Nephron (organoid): ENCODE measurements around the gene CREB5.

Experiments used
- H3K27ac Mint-ChIP-seq, 3 experiments: 2 replicates each; pipeline ENCODE4 v1.8.0; 2020; ENCODE audit warnings: mixed read lengths in 3 of 3, mild to moderate bottlenecking in 2 of 3, moderate library complexity in 1 of 3
- H3K27me3 Mint-ChIP-seq: 2 replicates; pipeline ENCODE4 v1.8.0; 2021; ENCODE audit warnings: low read depth, mild to moderate bottlenecking, moderate library complexity, mixed read lengths
- H3K36me3 Mint-ChIP-seq: 2 replicates; pipeline ENCODE4 v1.8.0; 2020; ENCODE audit warnings: low read depth, mixed read lengths
- H3K4me1 Mint-ChIP-seq: 2 replicates; pipeline ENCODE4 v1.8.0; 2020; ENCODE audit warnings: mixed read lengths
- H3K4me3 Mint-ChIP-seq, 3 experiments: 2 replicates each; pipeline ENCODE4 v1.8.0; 2020; ENCODE audit warnings: mild to moderate bottlenecking in 3 of 3, mixed read lengths in 3 of 3, moderate library complexity in 2 of 3
- H3K9me3 Mint-ChIP-seq: 2 replicates; pipeline ENCODE4 v1.8.0; 2020; ENCODE audit warnings: mixed read lengths
- CTCF ChIP-seq, 3 experiments: fragments of 200-600 bp; sonication (generic); IDR thresholded peaks; one replicate each; pipeline ENCODE4 v1.5.0; 2021; ENCODE audit warnings: antibody characterized with exemption in 3 of 3; ENCODE audit not compliant: unreplicated experiment in 3 of 3

The CREB5 gene

DNA sequence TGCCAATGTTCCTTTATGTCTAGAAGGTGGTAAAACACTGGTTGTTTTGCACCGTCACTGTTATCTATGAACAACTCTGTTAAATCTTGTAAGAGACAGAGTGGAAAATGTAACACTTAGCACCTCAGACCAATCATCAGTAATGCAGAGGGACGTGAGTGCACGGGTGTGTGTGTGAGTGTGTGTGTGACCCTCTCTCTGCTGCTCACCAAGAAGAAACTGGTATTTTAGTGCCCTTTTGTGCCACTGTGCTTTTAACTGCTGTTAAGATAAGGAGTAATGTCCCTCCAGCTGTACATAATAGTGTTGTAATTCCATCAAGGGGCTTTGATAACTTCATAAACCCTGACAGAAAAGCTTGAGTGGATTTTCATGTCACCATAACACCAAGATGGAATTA, 130.1 kb downstream of the CREB5 start:
- Mint-ChIP-seq H3K27me3 (peaks cover 4% of the 10 kb centered on the region), H3K4me1 (peaks cover 26% of the 10 kb centered on the region), H3K4me3 (no peak overlapping the region), H3K36me3 (peaks cover 3% of the 10 kb centered on the region), H3K9me3 (peaks cover 14% of the 10 kb centered on the region), H3K27ac (peak overlapping the region in 1 of 3 experiments; percentile 3)
- TF ChIP-seq CTCF (IDR thresholded peaks at IDR 0.05; ENCODE audit: unreplicated experiment in 3 of 3), result no peak

DNA sequence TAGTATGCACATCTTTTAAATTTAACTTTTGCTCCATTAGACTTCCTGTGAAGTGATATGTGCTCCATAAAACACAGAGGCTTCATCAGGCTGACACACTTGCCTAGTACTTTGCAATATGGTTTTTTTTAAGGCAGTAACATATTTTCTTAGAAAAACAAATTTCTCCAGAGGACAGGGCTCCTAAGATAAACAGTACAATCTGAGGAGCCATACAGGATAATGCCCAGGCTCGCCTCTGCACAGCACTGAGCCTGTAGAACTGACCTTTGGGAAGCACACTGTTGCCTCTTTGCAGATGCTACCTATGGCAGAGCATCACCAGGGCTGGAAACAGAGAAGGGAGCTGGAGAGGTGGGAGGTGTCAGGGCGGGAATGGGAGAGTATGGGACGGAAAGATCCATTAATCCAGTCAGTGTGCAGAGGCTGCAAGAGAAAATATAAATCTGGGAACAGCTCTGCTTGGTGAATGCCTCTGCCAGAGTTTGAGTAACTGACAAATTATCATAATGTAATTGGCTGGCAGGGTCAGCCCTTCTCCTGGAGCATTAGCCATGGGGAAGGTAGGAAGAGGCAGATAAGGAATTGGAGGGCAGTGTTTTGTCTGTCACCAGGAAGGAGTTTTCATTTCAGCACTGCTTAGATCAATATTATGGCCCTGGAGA, 132.3 kb downstream of the CREB5 start:
- Mint-ChIP-seq H3K36me3 (peaks cover 7% of the 10 kb centered on the region), H3K4me1 (peaks cover 30% of the 10 kb centered on the region), H3K27me3 (peaks cover 4% of the 10 kb centered on the region), H3K9me3 (peaks cover 22% of the 10 kb centered on the region), H3K4me3 (no peak overlapping the region), H3K27ac (peak overlapping the region; percentile 10 to 84 (median 13))
- no peak for TF ChIP-seq CTCF (IDR thresholded peaks at IDR 0.05; ENCODE audit: unreplicated experiment in 3 of 3)

DNA sequence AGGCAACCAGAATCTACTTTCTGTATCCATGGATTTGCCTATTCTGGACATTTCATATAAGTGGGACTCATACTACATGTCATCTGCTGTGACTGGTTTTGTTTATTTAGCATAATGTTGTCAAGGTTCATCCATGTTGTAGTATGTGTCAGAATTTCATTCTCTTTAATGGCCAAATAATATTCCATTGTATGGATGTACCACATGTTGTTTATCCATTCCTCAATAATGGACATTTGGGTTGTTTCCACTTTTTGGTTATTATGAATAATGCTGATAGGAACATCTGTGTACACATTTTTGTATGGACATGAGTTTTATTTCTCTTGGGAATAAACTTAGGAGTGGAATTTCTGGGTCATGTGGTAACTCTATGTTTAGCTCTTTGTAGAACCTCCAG, 133.7 kb downstream of the CREB5 start:
- Mint-ChIP-seq H3K27me3 (peaks cover 4% of the 10 kb centered on the region), H3K9me3 (peaks cover 22% of the 10 kb centered on the region), H3K27ac (no peak overlapping the region), H3K4me3 (no peak overlapping the region), H3K36me3 (peaks cover 7% of the 10 kb centered on the region), H3K4me1 (peaks cover 43% of the 10 kb centered on the region)
- TF ChIP-seq CTCF (IDR thresholded peaks at IDR 0.05; ENCODE audit: unreplicated experiment in 3 of 3), result no peak

DNA sequence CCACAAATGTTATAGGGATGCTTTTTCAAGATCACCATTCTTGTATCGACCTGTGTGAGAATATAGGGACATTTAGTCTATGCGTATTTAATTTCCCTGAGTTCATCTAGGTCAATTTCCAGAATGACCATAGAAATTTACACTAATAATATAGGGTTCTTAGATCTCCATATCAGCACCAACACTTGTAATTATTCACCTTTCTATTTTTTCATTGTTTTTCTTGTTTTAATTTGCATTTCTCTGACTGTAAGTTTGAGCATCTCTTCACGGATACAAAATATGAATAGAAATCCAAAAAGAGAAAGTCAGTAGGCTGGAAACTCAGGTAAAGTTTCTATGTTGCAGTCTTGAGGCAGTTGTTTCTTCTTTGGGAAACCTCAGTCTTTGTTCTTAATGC, 134.8 kb downstream of the CREB5 start:
- Mint-ChIP-seq H3K36me3 (peaks cover 7% of the 10 kb centered on the region), H3K27ac (no peak overlapping the region), H3K4me3 (no peak overlapping the region), H3K4me1 (peaks cover 49% of the 10 kb centered on the region), H3K27me3 (peaks cover 4% of the 10 kb centered on the region), H3K9me3 (peaks cover 22% of the 10 kb centered on the region)
- TF ChIP-seq CTCF (IDR thresholded peaks at IDR 0.05; ENCODE audit: unreplicated experiment in 3 of 3), result no peak

DNA sequence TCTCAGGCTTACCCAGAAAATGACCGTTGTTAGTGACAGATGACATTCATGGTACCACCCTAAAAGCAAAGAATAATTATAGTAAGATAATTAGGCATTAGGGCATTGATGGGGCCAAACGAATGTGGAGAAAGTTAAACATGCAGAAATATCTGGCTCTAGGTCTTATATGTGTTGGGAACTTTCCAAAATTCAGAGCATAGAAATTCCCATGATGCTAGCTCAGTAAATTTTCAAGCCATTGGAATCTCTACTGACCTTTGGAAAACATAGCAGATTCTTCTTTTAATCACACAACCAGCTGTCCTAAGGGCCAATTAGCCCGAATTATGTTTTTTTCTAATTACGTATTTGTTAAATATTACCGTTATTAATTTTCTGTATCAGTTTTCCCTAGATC, 136.1 kb downstream of the CREB5 start:
- peaks cover 22% of the 10 kb centered on the region for H3K9me3 Mint-ChIP-seq
- peaks cover 46% of the 10 kb centered on the region for H3K4me1 Mint-ChIP-seq
- no peak for TF ChIP-seq CTCF (IDR thresholded peaks at IDR 0.05; ENCODE audit: unreplicated experiment in 3 of 3)
- H3K4me3 Mint-ChIP-seq, result no peak overlapping the region
- peaks cover 4% of the 10 kb centered on the region for H3K27me3 Mint-ChIP-seq
- H3K27ac Mint-ChIP-seq, result peak overlapping the region in 1 of 3 experiments; percentile 58
- peaks cover 7% of the 10 kb centered on the region for H3K36me3 Mint-ChIP-seq

GRCh38 chr7:28549998-28550397, 137.7 kb downstream of the CREB5 start:
- Mint-ChIP-seq H3K9me3 (peaks cover 18% of the 10 kb centered on the region), H3K36me3 (peaks cover 7% of the 10 kb centered on the region), H3K4me1 (peaks cover 51% of the 10 kb centered on the region), H3K27ac (peak overlapping the region in 1 of 3 experiments; percentile 8), H3K4me3 (no peak overlapping the region), H3K27me3 (peaks cover 10% of the 10 kb centered on the region)
- TF ChIP-seq CTCF (IDR thresholded peaks at IDR 0.05; ENCODE audit: unreplicated experiment in 3 of 3), result no peak
